Glutamatergic neuron (in vitro differentiated cells): ENCODE results near the gene EPHB2. TPM values are rescaled to one million over a fixed set of nuclear protein-coding genes. Genes with fewer than 3 reads are reported as not detected.

Source experiments
- DNase-seq: peaks from one replicate; pipeline ENCODE4 v3.0.0; 2022
- H3K27ac Mint-ChIP-seq: one replicate; pipeline ENCODE4 v1.8.0; 2020; ENCODE audit warnings: mild to moderate bottlenecking, mixed read lengths, inconsistent platforms; ENCODE audit not compliant: unreplicated experiment
- H3K27me3 Mint-ChIP-seq: one replicate; pipeline ENCODE4 v1.8.0; 2020; ENCODE audit warnings: mild to moderate bottlenecking, moderate library complexity, mixed read lengths, inconsistent platforms; ENCODE audit not compliant: unreplicated experiment
- H3K36me3 Mint-ChIP-seq: one replicate; pipeline ENCODE4 v1.8.0; 2020; ENCODE audit warnings: mild to moderate bottlenecking, mixed read lengths, inconsistent platforms; ENCODE audit not compliant: unreplicated experiment
- H3K4me1 Mint-ChIP-seq: one replicate; pipeline ENCODE4 v1.8.0; 2020; ENCODE audit warnings: mild to moderate bottlenecking, low read depth, mixed read lengths, inconsistent platforms; ENCODE audit not compliant: unreplicated experiment
- H3K4me3 Mint-ChIP-seq: one replicate; pipeline ENCODE4 v1.8.0; 2020; ENCODE audit warnings: mild to moderate bottlenecking, mixed read lengths, inconsistent platforms; ENCODE audit not compliant: unreplicated experiment
- H3K9me3 Mint-ChIP-seq: one replicate; pipeline ENCODE4 v1.8.0; 2020; ENCODE audit warnings: mild to moderate bottlenecking, moderate library complexity, mixed read lengths, inconsistent platforms; ENCODE audit not compliant: unreplicated experiment
- total RNA-seq: library from RNA; stranded (reverse); fragmentation: NEBNext Ultra II Directional; extraction: Animal tissue kit (Norgen Biotek cat#: 25700); gene quantifications from one replicate; pipeline ENCODE4 v1.2.1, GENCODE V29; 2021; ENCODE audit not compliant: unreplicated experiment
- TF ChIP-seq, protein P1 (sequence below): fragments of 200-600 bp; sonication (generic); IDR thresholded peaks from one replicate; pipeline ENCODE4 v1.5.0; 2021; ENCODE audit not compliant: partially characterized antibody, unreplicated experiment

Gene EPHB2
- total RNA-seq, 1 donor from 2014 or later, result 93.0 TPM

GRCh38 chr1:22955146-22955545 lies 244.5 kb downstream of the EPHB2 start:
- H3K27ac Mint-ChIP-seq, result no peak overlapping the region

GRCh38 chr1:22957066-22957465 lies 246.4 kb downstream of the EPHB2 start:
- no peak overlapping the region for H3K4me3 Mint-ChIP-seq

More at GRCh38 chr1:22955146-22955545, 244.5 kb downstream of the EPHB2 start:
- peaks cover 5% of the 10 kb centered on the region for H3K36me3 Mint-ChIP-seq
- no peaks in the 10 kb centered on the region for H3K4me1 Mint-ChIP-seq
- H3K27me3 Mint-ChIP-seq, result peaks cover 8% of the 10 kb centered on the region
- no peak for DNase-seq
- H3K9me3 Mint-ChIP-seq, result no peaks in the 10 kb centered on the region
- no peak overlapping the region for H3K4me3 Mint-ChIP-seq
- TF ChIP-seq, protein P1, sequence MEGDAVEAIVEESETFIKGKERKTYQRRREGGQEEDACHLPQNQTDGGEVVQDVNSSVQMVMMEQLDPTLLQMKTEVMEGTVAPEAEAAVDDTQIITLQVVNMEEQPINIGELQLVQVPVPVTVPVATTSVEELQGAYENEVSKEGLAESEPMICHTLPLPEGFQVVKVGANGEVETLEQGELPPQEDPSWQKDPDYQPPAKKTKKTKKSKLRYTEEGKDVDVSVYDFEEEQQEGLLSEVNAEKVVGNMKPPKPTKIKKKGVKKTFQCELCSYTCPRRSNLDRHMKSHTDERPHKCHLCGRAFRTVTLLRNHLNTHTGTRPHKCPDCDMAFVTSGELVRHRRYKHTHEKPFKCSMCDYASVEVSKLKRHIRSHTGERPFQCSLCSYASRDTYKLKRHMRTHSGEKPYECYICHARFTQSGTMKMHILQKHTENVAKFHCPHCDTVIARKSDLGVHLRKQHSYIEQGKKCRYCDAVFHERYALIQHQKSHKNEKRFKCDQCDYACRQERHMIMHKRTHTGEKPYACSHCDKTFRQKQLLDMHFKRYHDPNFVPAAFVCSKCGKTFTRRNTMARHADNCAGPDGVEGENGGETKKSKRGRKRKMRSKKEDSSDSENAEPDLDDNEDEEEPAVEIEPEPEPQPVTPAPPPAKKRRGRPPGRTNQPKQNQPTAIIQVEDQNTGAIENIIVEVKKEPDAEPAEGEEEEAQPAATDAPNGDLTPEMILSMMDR, result no peak

GRCh38 chr1:22958556-22958955 lies 247.9 kb downstream of the EPHB2 start:
- DNase-seq, result no peak
- no peak overlapping the region for H3K27ac Mint-ChIP-seq
- no peaks in the 10 kb centered on the region for H3K4me1 Mint-ChIP-seq
- no peaks in the 10 kb centered on the region for H3K9me3 Mint-ChIP-seq
- H3K27me3 Mint-ChIP-seq, result peaks cover 8% of the 10 kb centered on the region
- no peak overlapping the region for H3K4me3 Mint-ChIP-seq
- TF ChIP-seq, protein P1, result no peak
- H3K36me3 Mint-ChIP-seq, result no peaks in the 10 kb centered on the region

More at GRCh38 chr1:22957066-22957465, 246.4 kb downstream of the EPHB2 start:
- no peak for DNase-seq
- Mint-ChIP-seq H3K4me1 (no peaks in the 10 kb centered on the region), H3K27ac (no peak overlapping the region), H3K9me3 (no peaks in the 10 kb centered on the region), H3K36me3 (no peaks in the 10 kb centered on the region), H3K27me3 (peaks cover 9% of the 10 kb centered on the region)
- TF ChIP-seq, protein P1, result no peak

DNA sequence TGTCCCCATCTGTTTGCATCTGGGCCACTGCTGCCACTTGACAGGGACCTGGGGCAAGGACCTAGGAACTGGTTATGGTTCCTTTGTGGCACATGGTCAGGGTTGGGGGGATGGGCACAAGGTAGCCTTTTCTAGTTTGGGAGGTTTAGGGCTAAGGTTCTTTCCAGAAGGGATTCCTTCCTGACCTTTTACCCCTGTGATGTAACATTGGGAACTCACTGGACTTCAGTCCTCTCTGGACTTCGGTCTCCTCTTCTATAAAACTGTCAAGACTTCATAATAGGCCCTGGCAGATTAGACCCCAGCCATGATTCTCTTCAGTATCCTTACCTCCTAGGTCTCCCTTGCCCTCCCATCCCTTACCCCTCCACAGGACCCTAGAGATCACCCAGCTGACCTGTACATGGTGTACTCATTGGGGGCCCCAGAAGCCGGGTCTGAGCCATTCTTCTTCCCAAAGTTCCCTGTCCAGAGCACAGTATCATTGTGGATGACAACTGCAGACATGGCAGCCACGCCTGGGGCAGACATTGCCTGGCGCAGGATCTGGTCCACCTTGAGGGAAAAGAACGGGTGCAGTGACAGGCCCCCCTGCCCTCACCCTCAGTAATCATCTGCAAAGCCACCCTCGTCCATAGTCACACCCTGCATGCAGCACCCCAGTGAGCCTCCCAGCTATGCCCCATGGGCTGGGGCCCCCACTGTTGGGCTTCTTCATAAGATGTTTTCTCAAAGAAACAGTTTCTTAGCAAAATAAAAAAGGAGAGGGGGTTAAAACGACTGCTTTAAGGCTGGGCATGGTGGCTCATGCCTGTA lies 249.1 kb downstream of the EPHB2 start:
- TF ChIP-seq, protein P1, result no peak
- Mint-ChIP-seq H3K4me1 (no peaks in the 10 kb centered on the region), H3K4me3 (no peak overlapping the region), H3K9me3 (no peaks in the 10 kb centered on the region), H3K27me3 (peaks cover 3% of the 10 kb centered on the region), H3K27ac (no peak overlapping the region), H3K36me3 (no peaks in the 10 kb centered on the region)
- DNase-seq, result no peak

DNA sequence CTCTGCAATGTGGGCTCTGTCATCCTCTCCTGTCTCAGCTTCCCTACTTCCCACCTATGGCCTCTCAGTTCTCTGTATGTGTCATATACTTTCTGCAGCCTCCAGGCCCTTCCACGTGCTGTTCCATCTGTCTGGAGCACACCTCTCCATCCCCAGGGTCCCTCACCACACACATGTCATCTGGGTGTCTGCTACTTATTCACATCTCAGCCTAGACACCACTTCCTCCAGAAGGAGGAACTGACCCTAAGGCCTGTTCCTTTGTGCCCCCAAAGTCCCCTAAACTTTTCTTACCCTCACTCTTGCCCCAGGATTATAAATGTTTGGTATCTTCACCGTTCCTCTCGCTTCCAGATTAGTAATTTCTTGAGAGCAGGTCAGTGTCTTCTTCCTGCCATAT lies 251.9 kb downstream of the EPHB2 start:
- TF ChIP-seq, protein P1, result no peak
- no peak for DNase-seq
- Mint-ChIP-seq H3K27me3 (peaks cover 2% of the 10 kb centered on the region), H3K4me1 (no peaks in the 10 kb centered on the region), H3K4me3 (no peak overlapping the region), H3K9me3 (peaks cover 7% of the 10 kb centered on the region), H3K36me3 (peaks cover 14% of the 10 kb centered on the region), H3K27ac (no peak overlapping the region)
